ENCODE measurements around the gene ATG101. TPM values are rescaled to one million over a fixed set of nuclear protein-coding genes. Genes with fewer than 3 reads are reported as not detected.
A peak's percentile ranks its signal among the peaks of the same experiment; 100 is the strongest.

ATG101 gene
- total RNA-seq, 2 experiments from 2014 or later, result 25.2 to 28.8 TPM

DNA sequence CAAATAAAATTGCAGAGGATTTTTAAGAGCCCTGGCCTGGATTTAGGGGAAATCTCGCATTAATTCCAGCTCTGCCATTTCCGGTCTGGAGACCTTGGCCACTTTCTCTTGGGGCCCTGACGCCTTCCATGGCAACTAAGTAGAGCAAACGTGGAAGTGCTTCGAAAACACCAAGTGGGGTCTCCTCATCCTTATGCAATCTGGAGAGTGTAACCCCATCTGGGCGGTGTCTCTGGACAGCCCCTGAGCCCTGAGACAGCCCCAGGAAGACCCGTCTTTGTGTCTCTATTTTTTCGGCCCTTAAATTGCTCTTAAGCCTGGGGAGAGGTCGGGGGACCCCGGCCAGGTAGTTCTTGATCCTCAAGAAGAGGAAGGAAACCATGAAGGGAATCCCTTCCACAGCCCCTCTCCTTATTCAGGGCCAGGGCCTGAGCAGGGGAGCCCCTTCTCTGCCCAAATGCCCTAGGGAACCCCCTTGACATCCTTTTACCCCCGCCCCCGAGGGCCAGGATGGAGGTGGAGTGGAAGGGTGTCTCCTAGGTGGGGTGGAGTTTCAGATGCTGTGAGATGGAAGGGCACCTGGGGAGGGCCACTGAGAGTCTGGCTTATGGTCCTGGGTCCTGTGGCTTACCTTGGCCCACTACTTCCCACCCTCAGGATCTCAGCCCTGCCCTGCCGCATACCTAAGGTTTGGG is 36.2 kb upstream of the ATG101 start:
- peak overlapping the region; percentile 78 for H3K4me3 Mint-ChIP-seq
- POLR2A ChIA-PET, result interaction anchor here (0.9 to 2.7 kb wide), 8 partner anchors 10 to 50 kb away, joined by 3 to 27 read pairs (median 5); partner anchors contain the start of genes ATG101 and NR4A1
- H3K4me1 Mint-ChIP-seq, result peaks cover 19% of the 10 kb centered on the region
- H3K36me3 Mint-ChIP-seq, result no peaks in the 10 kb centered on the region
- ATAC-seq (ENCODE audit: low read depth) (no peak), DNase-seq (no peak)
- H3K9me3 Mint-ChIP-seq, result no peaks in the 10 kb centered on the region
- peak overlapping the region; percentile 49 for H3K27ac Mint-ChIP-seq
- peaks cover 7% of the 10 kb centered on the region for H3K27me3 Mint-ChIP-seq

DNA sequence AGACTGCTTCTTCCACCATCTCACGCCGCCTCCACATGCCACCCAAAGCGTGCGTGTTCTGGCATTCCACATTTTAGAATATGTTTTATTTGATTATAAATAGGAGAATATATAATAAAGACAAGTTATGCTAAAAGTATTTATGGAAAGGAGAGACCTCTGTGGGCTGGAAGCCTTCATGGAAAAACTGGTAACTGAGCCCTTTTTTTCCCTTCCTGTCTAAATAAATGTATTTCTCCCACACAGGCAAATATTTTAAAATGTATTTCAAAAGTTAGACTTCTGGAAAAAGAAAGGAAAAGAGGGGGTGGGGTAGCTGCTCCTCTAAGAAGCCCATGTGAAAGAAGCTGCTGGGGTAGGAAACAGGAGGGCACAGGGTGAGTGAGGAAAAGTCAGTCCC is 34.6 kb upstream of the ATG101 start:
- Mint-ChIP-seq H3K9me3 (no peaks in the 10 kb centered on the region), H3K4me3 (no peak overlapping the region), H3K4me1 (peaks cover 20% of the 10 kb centered on the region), H3K27me3 (peaks cover 7% of the 10 kb centered on the region), H3K36me3 (no peaks in the 10 kb centered on the region), H3K27ac (no peak overlapping the region)
- DNase-seq (no peak), ATAC-seq (ENCODE audit: low read depth) (no peak)
- POLR2A ChIA-PET, result interaction anchor here (0.7 kb wide), 1 partner anchor 9 kb away, joined by 3 read pairs; no protein-coding TSS in a partner anchor

DNA sequence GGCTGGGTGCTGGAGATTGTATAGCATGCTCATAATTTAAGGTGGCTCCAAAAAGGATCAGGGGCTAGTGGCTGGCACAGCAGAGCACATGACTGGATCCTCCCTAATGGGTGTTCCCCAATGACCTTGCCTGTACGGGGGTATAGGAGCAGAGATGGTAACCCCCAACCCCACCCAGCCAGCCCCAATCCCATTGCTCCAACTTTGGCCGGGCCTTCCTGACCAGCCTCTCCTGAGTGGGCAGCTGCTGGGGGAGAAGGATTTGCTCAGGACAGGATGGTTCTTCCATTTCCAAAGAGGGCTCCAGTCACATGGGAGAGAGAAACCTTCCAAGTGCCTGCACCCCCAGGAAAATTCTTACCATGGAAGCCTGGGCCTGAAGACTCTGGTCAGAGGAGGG is 33.9 kb upstream of the ATG101 start:
- Mint-ChIP-seq H3K27me3 (peaks cover 10% of the 10 kb centered on the region), H3K4me3 (peak overlapping the region; percentile 60), H3K9me3 (no peaks in the 10 kb centered on the region), H3K4me1 (peaks cover 21% of the 10 kb centered on the region), H3K36me3 (no peaks in the 10 kb centered on the region), H3K27ac (no peak overlapping the region)
- POLR2A ChIA-PET, result interaction anchor here (1.1 to 3.6 kb wide), 5 partner anchors 10 to 81 kb away, joined by 3 to 20 read pairs (median 5); partner anchors contain the start of genes ATG101 and NR4A1
- ATAC-seq (ENCODE audit: low read depth) (no peak), DNase-seq (no peak)

DNA sequence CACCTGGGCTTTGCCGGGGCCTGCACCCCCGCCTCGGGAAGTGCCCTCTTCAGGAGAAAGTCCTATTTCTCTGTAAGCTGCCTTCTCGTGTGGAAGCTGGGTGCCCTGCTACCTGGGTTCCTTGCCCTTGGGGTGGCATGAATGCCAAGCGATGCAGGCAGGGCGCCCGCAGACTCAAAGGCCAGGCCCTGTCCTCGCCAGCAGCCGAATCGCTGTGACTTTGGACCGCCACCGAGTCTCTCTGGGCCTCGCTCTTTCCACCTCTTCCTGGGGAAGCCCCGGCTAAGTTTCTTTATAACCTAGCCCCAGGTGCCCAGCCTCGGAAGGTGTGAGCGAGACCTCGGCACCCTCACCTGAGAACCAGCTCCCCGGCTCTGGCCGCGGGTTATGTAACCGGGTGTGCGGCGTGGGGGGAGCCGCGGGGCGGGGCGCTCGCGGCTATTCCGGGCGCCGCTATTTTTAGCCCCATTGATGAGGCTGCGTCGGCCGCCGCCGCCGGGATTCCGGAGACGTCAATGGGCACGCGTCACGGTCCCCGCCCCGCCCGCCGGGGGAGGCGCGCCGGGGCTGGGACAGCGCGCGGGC is 33.1 kb upstream of the ATG101 start:
- H3K4me1 Mint-ChIP-seq, result peaks cover 22% of the 10 kb centered on the region
- no peaks in the 10 kb centered on the region for H3K9me3 Mint-ChIP-seq
- no peak overlapping the region for H3K27ac Mint-ChIP-seq
- H3K36me3 Mint-ChIP-seq, result no peaks in the 10 kb centered on the region
- ATAC-seq (ENCODE audit: low read depth) (peak; percentile 46), DNase-seq (peak; percentile 87)
- POLR2A ChIA-PET, result interaction anchor here (1.1 to 3.6 kb wide), 5 partner anchors 11 to 81 kb away, joined by 3 to 20 read pairs (median 5); partner anchors contain the start of genes ATG101 and NR4A1
- peaks cover 10% of the 10 kb centered on the region for H3K27me3 Mint-ChIP-seq
- H3K4me3 Mint-ChIP-seq, result peak overlapping the region; percentile 60

DNA sequence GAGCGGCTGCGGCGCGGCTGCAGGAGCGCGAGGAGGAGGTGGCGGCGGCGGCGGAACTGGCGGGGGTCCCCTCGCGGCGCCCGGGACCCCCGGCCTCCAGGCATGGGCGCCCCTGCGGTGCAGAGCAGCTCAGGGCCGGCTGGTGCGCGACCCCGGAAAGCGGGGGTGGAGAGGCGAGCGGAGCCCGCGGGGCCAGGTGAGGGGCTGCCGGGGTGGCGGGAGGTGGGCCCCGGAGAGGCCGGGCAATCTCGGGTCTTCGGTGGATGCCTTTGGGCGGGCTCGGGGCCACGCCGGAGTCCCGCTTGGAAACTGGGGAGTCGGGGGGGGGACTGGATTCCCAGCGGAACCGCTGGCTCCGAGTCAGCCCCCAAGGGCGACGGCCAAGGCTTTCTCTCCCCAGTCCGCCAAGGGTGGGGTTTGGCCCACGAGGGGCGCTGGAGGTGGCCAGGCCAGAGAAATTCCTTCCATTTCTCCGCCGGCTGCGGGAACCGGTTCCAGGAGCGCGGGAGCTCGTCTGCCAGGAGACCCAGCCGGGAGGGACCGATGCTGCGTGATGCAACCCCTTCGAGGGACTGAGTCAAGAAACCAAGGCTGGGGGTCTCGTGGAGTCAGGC is 32.4 kb upstream of the ATG101 start:
- ATAC-seq (ENCODE audit: low read depth), result no peak

DNA sequence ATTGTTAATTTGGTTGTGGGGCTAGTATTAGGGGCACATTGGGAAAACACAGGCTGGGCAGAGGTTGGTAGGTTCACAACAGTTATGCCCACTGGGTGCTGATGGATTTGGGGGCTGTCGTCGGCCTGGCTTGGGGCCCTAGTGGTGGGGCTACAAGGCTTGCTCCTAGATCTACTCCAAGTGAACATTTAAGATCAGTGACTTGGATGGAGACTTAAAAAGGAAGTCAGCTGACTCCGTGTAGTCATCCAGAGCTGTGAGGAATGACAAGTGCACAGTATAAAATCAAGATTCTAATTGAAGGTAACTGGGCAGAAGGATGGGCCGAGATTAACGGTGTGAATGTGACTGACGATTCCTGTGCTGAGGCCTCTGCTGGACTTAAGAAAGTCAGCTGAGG is 31.3 kb upstream of the ATG101 start:
- H3K27ac Mint-ChIP-seq, result no peak overlapping the region

More for the DNA sequence above, 32.4 kb upstream of the ATG101 start:
- Mint-ChIP-seq H3K36me3 (no peaks in the 10 kb centered on the region), H3K27me3 (peaks cover 10% of the 10 kb centered on the region), H3K27ac (no peak overlapping the region), H3K9me3 (no peaks in the 10 kb centered on the region), H3K4me1 (peaks cover 29% of the 10 kb centered on the region), H3K4me3 (peak overlapping the region; percentile 48)
- POLR2A ChIA-PET, result interaction anchor here (0.7 to 3.6 kb wide), 4 partner anchors 12 to 82 kb away, joined by 3 to 20 read pairs (median 5); partner anchors contain the start of gene NR4A1
- DNase-seq, result no peak

DNA sequence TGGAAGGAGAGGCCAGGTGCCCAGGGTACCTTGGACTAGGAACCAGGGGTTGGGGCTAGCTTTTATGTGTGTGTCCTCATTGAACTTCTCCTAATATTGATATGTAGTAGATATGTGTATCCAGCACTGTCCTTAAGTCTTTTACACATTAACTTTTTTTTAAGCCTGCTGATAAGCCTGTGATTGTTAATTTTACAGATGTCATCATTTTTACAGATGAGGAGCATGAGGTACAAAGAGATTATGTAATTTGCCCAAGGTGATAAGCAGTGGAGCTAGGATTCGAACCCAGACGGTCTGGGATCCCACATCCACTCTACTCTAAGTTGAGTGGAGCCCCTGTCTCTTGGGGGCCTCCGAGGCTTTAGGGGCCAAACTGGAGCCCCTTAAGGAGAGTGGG is 28.7 kb upstream of the ATG101 start:
- ATAC-seq (ENCODE audit: low read depth) (no peak), DNase-seq (no peak)
- Mint-ChIP-seq H3K36me3 (no peaks in the 10 kb centered on the region), H3K4me3 (no peak overlapping the region), H3K27me3 (peaks cover 3% of the 10 kb centered on the region), H3K9me3 (no peaks in the 10 kb centered on the region), H3K27ac (no peak overlapping the region), H3K4me1 (peaks cover 28% of the 10 kb centered on the region)
- POLR2A ChIA-PET, result interaction anchor here (1.0 to 2.6 kb wide), 4 partner anchors 9 to 29 kb away, joined by 4 to 11 read pairs (median 6); partner anchors contain the start of genes ATG101 and NR4A1

More for the DNA sequence above, 31.3 kb upstream of the ATG101 start:
- peaks cover 29% of the 10 kb centered on the region for H3K4me1 Mint-ChIP-seq
- no peak for DNase-seq
- no peaks in the 10 kb centered on the region for H3K36me3 Mint-ChIP-seq
- no peak for ATAC-seq (ENCODE audit: low read depth)
- no peaks in the 10 kb centered on the region for H3K9me3 Mint-ChIP-seq
- H3K4me3 Mint-ChIP-seq, result peak overlapping the region; percentile 48
- POLR2A ChIA-PET, result interaction anchor here (2.4 to 3.6 kb wide), 2 partner anchors 12 to 31 kb away, joined by 8 to 20 read pairs; partner anchors contain the start of genes ATG101 and NR4A1
- H3K27me3 Mint-ChIP-seq, result peaks cover 10% of the 10 kb centered on the region

DNA sequence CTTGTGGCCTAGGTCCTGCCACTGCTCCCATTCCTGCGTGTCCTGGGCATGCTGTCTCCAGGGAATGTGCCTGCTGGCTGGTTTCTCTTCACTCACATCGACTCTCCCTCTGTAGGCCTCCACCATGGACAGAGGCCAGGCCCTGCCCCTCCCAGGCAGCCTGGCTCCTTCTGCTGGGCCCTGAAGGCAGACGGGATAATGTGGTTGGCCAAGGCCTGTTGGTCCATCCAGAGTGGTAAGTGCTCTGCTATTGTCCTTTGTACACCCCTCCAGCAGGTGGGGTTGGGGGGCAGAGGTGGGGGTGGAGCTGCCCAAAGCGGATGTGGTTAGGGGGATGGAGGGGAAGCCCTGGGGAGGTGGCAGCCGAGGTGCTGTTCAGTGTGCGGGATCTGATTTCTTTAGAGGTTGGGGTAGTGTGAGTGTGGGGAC is 28.1 kb upstream of the ATG101 start:
- no peaks in the 10 kb centered on the region for H3K36me3 Mint-ChIP-seq
- POLR2A ChIA-PET, result interaction anchor here (1.0 to 2.6 kb wide), 3 partner anchors 9 to 16 kb away, joined by 4 to 11 read pairs (median 10); partner anchors contain the start of gene NR4A1
- H3K4me3 Mint-ChIP-seq, result peak overlapping the region; percentile 71
- H3K9me3 Mint-ChIP-seq, result no peaks in the 10 kb centered on the region
- H3K27ac Mint-ChIP-seq, result peak overlapping the region; percentile 87
- ATAC-seq (ENCODE audit: low read depth) (peak; percentile 41), DNase-seq (peak; percentile 55)
- peaks cover 3% of the 10 kb centered on the region for H3K27me3 Mint-ChIP-seq
- peaks cover 31% of the 10 kb centered on the region for H3K4me1 Mint-ChIP-seq

DNA sequence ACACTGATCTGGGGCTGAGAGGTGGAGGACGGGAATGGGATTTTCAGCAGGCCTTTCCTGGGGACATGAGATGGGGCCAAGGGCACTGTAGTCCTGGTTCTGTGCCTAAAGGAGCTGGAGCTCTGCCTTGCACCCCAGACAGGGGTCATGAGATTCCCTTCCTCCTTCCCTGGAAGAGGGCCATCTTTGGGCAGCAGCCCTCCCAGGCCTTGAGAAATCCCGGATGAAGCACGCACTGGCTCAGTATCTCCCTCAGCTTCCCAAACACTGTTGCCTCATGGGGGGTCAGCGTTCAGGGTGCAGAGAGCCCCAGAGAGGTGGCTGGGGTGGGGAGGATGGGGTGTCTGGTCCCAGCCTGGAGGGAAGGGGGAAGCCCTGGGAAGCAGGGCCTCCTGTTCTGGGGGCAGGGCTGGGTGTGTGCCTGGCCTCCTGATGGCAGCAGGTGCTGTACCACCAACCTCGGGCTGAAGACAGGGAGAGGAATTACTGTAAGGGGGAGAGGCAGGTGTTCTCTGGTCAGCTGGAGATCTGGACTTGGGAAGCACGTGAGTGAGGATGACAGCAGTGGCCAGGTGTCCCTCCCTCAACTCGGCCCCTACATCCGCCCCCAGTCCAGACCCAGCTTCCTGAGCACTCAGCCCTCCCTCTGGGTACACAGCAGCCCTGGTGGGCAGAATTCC is 26.9 kb upstream of the ATG101 start:
- Mint-ChIP-seq H3K36me3 (no peaks in the 10 kb centered on the region), H3K27ac (no peak overlapping the region), H3K27me3 (peaks cover 3% of the 10 kb centered on the region), H3K4me3 (peak overlapping the region; percentile 71), H3K9me3 (no peaks in the 10 kb centered on the region), H3K4me1 (peaks cover 33% of the 10 kb centered on the region)
- ATAC-seq (ENCODE audit: low read depth), result no peak
- DNase-seq, result no peak
- POLR2A ChIA-PET, result interaction anchor here (1.8 to 2.6 kb wide), 2 partner anchors 10 to 17 kb away, joined by 5 to 10 read pairs; no protein-coding TSS in a partner anchor

DNA sequence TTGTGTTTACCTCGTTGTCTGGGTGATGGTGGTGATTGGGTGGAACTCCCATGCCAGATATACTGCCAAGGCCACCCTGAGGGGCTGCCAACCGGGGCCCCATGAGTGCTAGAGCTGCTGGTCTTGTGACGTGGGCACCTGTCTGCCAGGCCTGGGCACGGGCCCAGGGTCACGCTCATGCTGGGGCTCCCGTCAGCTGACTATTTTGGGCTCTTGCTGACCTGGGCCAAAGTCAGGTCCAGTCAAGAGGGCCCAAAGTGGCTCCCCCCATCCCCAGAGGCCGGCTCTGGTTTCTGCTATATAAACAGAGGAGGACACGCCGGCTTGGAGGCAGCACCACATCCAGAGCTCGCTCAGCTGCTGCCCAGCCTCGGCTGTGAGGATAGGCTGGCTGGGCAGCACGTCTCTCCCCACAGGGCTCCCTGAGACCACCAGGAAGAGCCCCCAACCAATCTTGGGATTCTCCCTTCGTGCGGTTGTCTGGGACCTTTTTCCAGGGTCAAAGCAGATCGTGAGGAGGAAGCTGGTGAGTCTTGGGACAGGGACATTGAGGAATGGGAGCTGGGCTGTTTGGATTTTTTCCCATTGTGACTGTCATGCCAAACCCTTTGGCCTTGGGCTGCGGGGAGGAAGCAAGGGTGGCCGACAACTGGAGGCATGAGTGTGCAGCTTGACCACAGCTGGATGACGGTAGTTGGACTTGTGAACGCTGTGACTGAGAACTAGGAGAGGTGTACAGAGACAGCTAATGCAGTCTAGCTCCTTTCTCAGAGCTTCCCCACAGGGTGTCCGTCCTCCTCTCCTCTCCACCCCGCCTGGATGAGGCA is 26.2 kb upstream of the ATG101 start:
- Mint-ChIP-seq H3K9me3 (no peaks in the 10 kb centered on the region), H3K4me1 (peaks cover 29% of the 10 kb centered on the region), H3K36me3 (no peaks in the 10 kb centered on the region), H3K27ac (peak overlapping the region; percentile 44), H3K27me3 (peaks cover 3% of the 10 kb centered on the region), H3K4me3 (no peak overlapping the region)
- POLR2A ChIA-PET, result interaction anchor here (1.8 to 2.6 kb wide), 2 partner anchors 11 to 18 kb away, joined by 5 to 10 read pairs; no protein-coding TSS in a partner anchor
- DNase-seq (no peak), ATAC-seq (ENCODE audit: low read depth) (no peak)

DNA sequence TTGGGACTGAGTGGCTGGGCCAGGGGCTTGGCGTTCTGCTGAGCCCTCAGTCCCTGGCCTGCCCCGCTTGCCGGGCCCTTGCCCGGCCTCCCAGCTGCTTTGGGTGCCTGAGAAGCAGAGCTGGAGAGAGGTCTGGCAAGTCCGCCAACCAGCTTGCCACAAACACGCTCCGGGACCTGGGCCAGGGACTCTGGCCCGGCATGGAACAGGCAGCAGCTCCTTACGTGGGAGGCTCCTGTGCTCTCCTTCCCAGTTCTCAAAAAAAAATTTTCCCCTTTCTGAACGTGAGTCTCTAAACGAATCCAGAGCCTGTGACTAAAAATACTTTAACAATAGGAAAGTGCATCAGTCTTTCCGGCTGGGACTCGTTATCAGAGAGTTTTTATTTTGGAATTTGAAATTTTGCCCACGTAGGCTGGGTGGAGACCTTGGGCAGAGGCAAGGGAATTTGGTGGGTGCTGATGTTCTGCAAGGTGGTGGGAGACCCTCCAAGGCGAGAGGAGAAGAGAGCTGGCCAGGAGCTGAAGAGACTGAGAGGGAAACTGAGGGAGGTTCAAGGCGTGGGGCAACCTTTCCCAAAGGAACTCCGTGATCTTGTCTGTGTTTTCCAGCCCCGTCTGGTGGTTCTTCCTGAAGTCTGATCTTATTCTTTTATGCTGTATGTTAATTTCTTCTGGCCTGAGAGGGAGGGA is 25.3 kb upstream of the ATG101 start:
- POLR2A ChIA-PET, result interaction anchor here (1.8 to 2.6 kb wide), 2 partner anchors 11 to 19 kb away, joined by 5 to 10 read pairs; no protein-coding TSS in a partner anchor
- H3K36me3 Mint-ChIP-seq, result no peaks in the 10 kb centered on the region
- H3K4me3 Mint-ChIP-seq, result no peak overlapping the region
- H3K27me3 Mint-ChIP-seq, result peaks cover 3% of the 10 kb centered on the region
- peaks cover 32% of the 10 kb centered on the region for H3K4me1 Mint-ChIP-seq
- H3K9me3 Mint-ChIP-seq, result no peaks in the 10 kb centered on the region
- H3K27ac Mint-ChIP-seq, result no peak overlapping the region
- ATAC-seq (ENCODE audit: low read depth) (no peak), DNase-seq (no peak)
